T-helper 1 cell (primary cell): Measurements from ENCODE around the gene TNS4.

Experiments
- DNase-seq, 5 donors: peaks; one replicate each; pipeline ENCODE4 v3.0.0-alpha.2; 2012 to 2020

Gene TNS4

GRCh38 chr17:40433551-40434415 lies 67.6 kb downstream of the TNS4 start:
- no peak for DNase-seq

GRCh38 chr17:40432864-40433528 lies 68.4 kb downstream of the TNS4 start:
- DNase-seq = no peak

GRCh38 chr17:40431231-40431602 lies 70.2 kb downstream of the TNS4 start:
- no peak for DNase-seq

- no peak for DNase-seq
These were observed 70.9 kb downstream of the TNS4 start for GRCh38 chr17:40430272-40431230.

- peak in 1 of 5 donors; percentile 65 for DNase-seq
These were observed 74.4 kb downstream of the TNS4 start for GRCh38 chr17:40427002-40427491.
